PC-9 (cell line): ENCODE measurements around the gene KISS1R.

Source experiments
- EZH2 ChIP-seq: fragments of 200-600 bp; sonication (generic); IDR thresholded peaks from 2 replicates; pipeline ENCODE4 v1.8.0; 2017; ENCODE audit warnings: antibody characterized with exemption, low read depth
- TF ChIP-seq, protein P1 (sequence below): fragments of 200-600 bp; sonication (generic); conservative IDR thresholded peaks from 2 replicates; pipeline ENCODE4 v1.6.1; 2017; ENCODE audit warnings: mixed run types, antibody characterized with exemption, mild to moderate bottlenecking, moderate library complexity

DNA sequence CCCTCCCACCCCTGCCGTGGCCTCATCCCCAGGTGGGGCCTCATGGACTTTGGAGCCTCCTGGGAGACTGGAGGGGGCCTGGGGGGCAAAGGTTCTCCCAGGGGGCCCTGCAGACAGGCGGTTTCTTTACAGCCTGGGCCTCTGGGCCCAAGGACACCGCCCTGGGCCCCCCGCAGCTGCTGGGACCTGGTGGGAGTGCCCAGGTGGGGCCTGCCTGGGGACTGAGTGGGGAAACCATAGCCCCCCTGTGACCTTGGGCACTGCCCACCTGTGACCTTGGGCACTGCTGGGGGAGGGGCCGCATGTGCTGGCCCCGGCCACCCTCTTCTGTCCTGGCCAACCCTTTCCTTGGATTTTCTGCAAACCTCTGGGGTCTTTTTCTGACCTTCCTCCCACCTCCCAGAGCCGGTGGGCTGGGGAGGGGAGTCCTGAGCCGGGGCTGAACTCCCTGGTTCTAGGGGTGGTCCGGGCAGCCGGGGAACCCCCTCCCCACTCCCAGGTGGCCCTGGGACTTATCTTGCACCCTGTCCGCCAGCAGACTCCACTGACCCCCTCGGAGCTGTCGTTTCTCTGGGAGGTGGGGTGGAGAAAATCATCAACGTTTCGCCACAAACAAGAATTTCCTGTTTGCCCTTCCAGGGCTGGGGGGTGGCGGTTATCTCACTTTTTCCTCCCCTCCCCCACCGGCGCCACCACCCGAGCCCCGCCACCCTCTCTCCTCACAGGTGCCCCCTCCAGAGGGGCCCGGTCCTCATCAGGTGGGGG lies 35.7 kb downstream of the KISS1R start:
- TF ChIP-seq EZH2: no peak
- TF ChIP-seq, protein P1, sequence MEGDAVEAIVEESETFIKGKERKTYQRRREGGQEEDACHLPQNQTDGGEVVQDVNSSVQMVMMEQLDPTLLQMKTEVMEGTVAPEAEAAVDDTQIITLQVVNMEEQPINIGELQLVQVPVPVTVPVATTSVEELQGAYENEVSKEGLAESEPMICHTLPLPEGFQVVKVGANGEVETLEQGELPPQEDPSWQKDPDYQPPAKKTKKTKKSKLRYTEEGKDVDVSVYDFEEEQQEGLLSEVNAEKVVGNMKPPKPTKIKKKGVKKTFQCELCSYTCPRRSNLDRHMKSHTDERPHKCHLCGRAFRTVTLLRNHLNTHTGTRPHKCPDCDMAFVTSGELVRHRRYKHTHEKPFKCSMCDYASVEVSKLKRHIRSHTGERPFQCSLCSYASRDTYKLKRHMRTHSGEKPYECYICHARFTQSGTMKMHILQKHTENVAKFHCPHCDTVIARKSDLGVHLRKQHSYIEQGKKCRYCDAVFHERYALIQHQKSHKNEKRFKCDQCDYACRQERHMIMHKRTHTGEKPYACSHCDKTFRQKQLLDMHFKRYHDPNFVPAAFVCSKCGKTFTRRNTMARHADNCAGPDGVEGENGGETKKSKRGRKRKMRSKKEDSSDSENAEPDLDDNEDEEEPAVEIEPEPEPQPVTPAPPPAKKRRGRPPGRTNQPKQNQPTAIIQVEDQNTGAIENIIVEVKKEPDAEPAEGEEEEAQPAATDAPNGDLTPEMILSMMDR: no peak
